SK-N-SH treated with all-trans-retinoic acid at 6 μM for 48 hours (cell line): ENCODE results near the gene NUDT15.

ENCODE experiments used
- ATAC-seq: fragments of 200-7000 bp; cut with Tn5 transposase; 3 replicates; pipeline ENCODE4 v1.9.1; 2020; ENCODE audit warnings: mild to moderate bottlenecking, moderate library complexity
- ARNTL ChIP-seq: fragments of 450-650 bp; formaldehyde crosslinking; IDR thresholded peaks from 2 replicates; pipeline ENCODE4 v1.5.0; 2020; ENCODE audit warnings: low read depth, mild to moderate bottlenecking, moderate library complexity, borderline replicate concordance
- BACH2 ChIP-seq: fragments of 250-450 bp; sonication (Bioruptor Pico); IDR thresholded peaks from 2 replicates; pipeline ENCODE4 v1.9.0; 2021; ENCODE audit warnings: mild to moderate bottlenecking, borderline replicate concordance
- CSDC2 ChIP-seq: fragments of 250-450 bp; sonication (Bioruptor Pico); IDR thresholded peaks from 2 replicates; pipeline ENCODE4 v1.5.0; 2020; ENCODE audit warnings: mild to moderate bottlenecking, moderate library complexity
- CSRNP3 ChIP-seq: fragments of 250-450 bp; sonication (Bioruptor Pico); IDR thresholded peaks from 2 replicates; pipeline ENCODE4 v1.5.1; 2021; ENCODE audit warnings: mild to moderate bottlenecking, moderate library complexity
- ESRRG ChIP-seq: fragments of 250-450 bp; sonication (Bioruptor Pico); IDR thresholded peaks from 2 replicates; pipeline ENCODE4 v1.6.1; 2021; ENCODE audit warnings: mild to moderate bottlenecking
- GLIS3 ChIP-seq: fragments of 250-450 bp; sonication (Bioruptor Pico); IDR thresholded peaks from 2 replicates; pipeline ENCODE4 v1.5.0; 2020; ENCODE audit warnings: mild to moderate bottlenecking, moderate library complexity
- ISL1 ChIP-seq: fragments of 250-450 bp; sonication (Bioruptor Pico); IDR thresholded peaks from 2 replicates; pipeline ENCODE4 v2.1.2; 2022; ENCODE audit warnings: mild to moderate bottlenecking, moderate library complexity
- OSR1 ChIP-seq: fragments of 250-450 bp; sonication (Bioruptor Pico); IDR thresholded peaks from 2 replicates; pipeline ENCODE4 v1.8.0; 2022; ENCODE audit warnings: moderate library complexity, mild to moderate bottlenecking, inconsistent platforms
- POU6F1 ChIP-seq: fragments of 250-450 bp; sonication (Bioruptor Pico); IDR thresholded peaks from 2 replicates; pipeline ENCODE4 v1.8.0; 2021; ENCODE audit warnings: low read depth, mild to moderate bottlenecking, moderate library complexity, borderline replicate concordance
- RARB ChIP-seq: fragments of 250-450 bp; sonication (Bioruptor Pico); IDR thresholded peaks from 2 replicates; pipeline ENCODE4 v1.8.0; 2021; ENCODE audit warnings: mild to moderate bottlenecking, moderate library complexity
- SNAI2 ChIP-seq: fragments of 250-450 bp; sonication (Bioruptor Pico); IDR thresholded peaks from 2 replicates; pipeline ENCODE4 v1.5.0; 2020; ENCODE audit warnings: mild to moderate bottlenecking, moderate library complexity
- TCF4 ChIP-seq: fragments of 250-450 bp; sonication (Bioruptor Pico); IDR thresholded peaks from 2 replicates; pipeline ENCODE4 v1.8.0; 2021; ENCODE audit warnings: mild to moderate bottlenecking, moderate library complexity, borderline replicate concordance
- TOX ChIP-seq: fragments of 250-450 bp; sonication (Bioruptor Pico); IDR thresholded peaks from 2 replicates; pipeline ENCODE4 v1.8.0; 2021; ENCODE audit warnings: mild to moderate bottlenecking, moderate library complexity, borderline replicate concordance
- ZC3H10 ChIP-seq: fragments of 250-450 bp; sonication (Bioruptor Pico); IDR thresholded peaks from 2 replicates; pipeline ENCODE4 v1.5.1; 2021; ENCODE audit warnings: mild to moderate bottlenecking, moderate library complexity
- ZFP3 ChIP-seq: fragments of 250-450 bp; sonication (Bioruptor Pico); IDR thresholded peaks from 2 replicates; pipeline ENCODE4 v1.5.0; 2020; ENCODE audit warnings: mild to moderate bottlenecking, moderate library complexity
- ZFP30 ChIP-seq: fragments of 450-650 bp; formaldehyde crosslinking; IDR thresholded peaks from 2 replicates; pipeline ENCODE4 v1.5.0; 2022; ENCODE audit warnings: mild to moderate bottlenecking, moderate library complexity
- ZNF565 ChIP-seq: fragments of 450-650 bp; formaldehyde crosslinking; conservative IDR thresholded peaks from 2 replicates; pipeline ENCODE4 v1.5.0; 2020; ENCODE audit warnings: low read depth, mild to moderate bottlenecking, moderate library complexity
- ZNF70 ChIP-seq: fragments of 450-650 bp; formaldehyde crosslinking; IDR thresholded peaks from 2 replicates; pipeline ENCODE4 v1.5.0; 2020; ENCODE audit warnings: mild to moderate bottlenecking, moderate library complexity
- ZNF8 ChIP-seq: fragments of 450-650 bp; formaldehyde crosslinking; IDR thresholded peaks from 2 replicates; pipeline ENCODE4 v1.5.0; 2020; ENCODE audit warnings: mild to moderate bottlenecking, moderate library complexity
- TF ChIP-seq, protein P1 (sequence below): fragments of 250-450 bp; sonication (Bioruptor Pico); IDR thresholded peaks from 2 replicates; pipeline ENCODE4 v1.5.0; 2020; ENCODE audit warnings: mild to moderate bottlenecking, moderate library complexity
- TF ChIP-seq, protein P2 (sequence below): fragments of 250-450 bp; sonication (Bioruptor Pico); IDR thresholded peaks from 2 replicates; pipeline ENCODE4 v1.8.0; 2020; ENCODE audit warnings: mild to moderate bottlenecking, moderate library complexity, borderline replicate concordance
- TF ChIP-seq, protein P3 (sequence below): fragments of 250-450 bp; sonication (Bioruptor Pico); IDR thresholded peaks from 2 replicates; pipeline ENCODE4 v1.5.1; 2020; ENCODE audit warnings: low read depth, mild to moderate bottlenecking, moderate library complexity

The NUDT15 gene

DNA sequence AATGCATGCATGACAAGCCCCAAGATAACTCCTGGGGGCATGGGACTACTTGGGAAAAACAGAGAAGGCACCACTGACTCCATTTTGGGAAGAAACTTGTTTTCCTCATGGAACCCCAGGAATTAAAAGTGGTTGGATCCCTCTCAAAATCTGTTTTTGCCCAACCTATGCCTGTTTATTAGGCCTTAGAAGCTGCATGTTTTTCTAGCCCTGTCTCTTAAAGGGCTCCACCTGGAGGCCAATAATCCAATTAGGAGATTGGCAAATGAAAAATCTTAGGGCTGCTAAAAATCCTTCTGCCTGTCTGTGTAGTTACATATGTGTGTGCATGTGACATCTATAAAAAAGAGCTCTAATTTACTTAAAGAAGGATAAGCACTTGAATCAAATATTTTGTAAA lies 30.5 kb downstream of the NUDT15 start:
- TF ChIP-seq TOX (no peak), ZNF8 (CRISPR knock-in tag) (no peak), ARNTL (CRISPR knock-in tag) (no peak), TCF4 (CRISPR knock-in tag) (no peak), ZC3H10 (no peak), ESRRG (CRISPR knock-in tag) (no peak), ZNF70 (CRISPR knock-in tag) (no peak), CSRNP3 (CRISPR knock-in tag) (no peak), BACH2 (CRISPR knock-in tag) (no peak), OSR1 (CRISPR knock-in tag) (no peak), SNAI2 (no peak), ISL1 (CRISPR knock-in tag) (no peak), POU6F1 (CRISPR knock-in tag) (no peak), ZFP3 (CRISPR knock-in tag) (no peak), CSDC2 (CRISPR knock-in tag) (no peak), ZNF565 (CRISPR knock-in tag) (no peak), GLIS3 (CRISPR knock-in tag) (no peak)
- TF ChIP-seq, protein P1, sequence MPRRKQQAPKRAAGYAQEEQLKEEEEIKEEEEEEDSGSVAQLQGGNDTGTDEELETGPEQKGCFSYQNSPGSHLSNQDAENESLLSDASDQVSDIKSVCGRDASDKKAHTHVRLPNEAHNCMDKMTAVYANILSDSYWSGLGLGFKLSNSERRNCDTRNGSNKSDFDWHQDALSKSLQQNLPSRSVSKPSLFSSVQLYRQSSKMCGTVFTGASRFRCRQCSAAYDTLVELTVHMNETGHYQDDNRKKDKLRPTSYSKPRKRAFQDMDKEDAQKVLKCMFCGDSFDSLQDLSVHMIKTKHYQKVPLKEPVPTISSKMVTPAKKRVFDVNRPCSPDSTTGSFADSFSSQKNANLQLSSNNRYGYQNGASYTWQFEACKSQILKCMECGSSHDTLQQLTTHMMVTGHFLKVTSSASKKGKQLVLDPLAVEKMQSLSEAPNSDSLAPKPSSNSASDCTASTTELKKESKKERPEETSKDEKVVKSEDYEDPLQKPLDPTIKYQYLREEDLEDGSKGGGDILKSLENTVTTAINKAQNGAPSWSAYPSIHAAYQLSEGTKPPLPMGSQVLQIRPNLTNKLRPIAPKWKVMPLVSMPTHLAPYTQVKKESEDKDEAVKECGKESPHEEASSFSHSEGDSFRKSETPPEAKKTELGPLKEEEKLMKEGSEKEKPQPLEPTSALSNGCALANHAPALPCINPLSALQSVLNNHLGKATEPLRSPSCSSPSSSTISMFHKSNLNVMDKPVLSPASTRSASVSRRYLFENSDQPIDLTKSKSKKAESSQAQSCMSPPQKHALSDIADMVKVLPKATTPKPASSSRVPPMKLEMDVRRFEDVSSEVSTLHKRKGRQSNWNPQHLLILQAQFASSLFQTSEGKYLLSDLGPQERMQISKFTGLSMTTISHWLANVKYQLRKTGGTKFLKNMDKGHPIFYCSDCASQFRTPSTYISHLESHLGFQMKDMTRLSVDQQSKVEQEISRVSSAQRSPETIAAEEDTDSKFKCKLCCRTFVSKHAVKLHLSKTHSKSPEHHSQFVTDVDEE (CRISPR knock-in tag): no peak
- TF ChIP-seq, protein P2, sequence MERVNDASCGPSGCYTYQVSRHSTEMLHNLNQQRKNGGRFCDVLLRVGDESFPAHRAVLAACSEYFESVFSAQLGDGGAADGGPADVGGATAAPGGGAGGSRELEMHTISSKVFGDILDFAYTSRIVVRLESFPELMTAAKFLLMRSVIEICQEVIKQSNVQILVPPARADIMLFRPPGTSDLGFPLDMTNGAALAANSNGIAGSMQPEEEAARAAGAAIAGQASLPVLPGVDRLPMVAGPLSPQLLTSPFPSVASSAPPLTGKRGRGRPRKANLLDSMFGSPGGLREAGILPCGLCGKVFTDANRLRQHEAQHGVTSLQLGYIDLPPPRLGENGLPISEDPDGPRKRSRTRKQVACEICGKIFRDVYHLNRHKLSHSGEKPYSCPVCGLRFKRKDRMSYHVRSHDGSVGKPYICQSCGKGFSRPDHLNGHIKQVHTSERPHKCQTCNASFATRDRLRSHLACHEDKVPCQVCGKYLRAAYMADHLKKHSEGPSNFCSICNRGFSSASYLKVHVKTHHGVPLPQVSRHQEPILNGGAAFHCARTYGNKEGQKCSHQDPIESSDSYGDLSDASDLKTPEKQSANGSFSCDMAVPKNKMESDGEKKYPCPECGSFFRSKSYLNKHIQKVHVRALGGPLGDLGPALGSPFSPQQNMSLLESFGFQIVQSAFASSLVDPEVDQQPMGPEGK (CRISPR knock-in tag): no peak
- TF ChIP-seq, protein P3, sequence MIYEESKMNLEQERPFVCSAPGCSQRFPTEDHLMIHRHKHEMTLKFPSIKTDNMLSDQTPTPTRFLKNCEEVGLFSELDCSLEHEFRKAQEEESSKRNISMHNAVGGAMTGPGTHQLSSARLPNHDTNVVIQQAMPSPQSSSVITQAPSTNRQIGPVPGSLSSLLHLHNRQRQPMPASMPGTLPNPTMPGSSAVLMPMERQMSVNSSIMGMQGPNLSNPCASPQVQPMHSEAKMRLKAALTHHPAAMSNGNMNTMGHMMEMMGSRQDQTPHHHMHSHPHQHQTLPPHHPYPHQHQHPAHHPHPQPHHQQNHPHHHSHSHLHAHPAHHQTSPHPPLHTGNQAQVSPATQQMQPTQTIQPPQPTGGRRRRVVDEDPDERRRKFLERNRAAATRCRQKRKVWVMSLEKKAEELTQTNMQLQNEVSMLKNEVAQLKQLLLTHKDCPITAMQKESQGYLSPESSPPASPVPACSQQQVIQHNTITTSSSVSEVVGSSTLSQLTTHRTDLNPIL: no peak
- no peak for ATAC-seq

- ATAC-seq: no peak
- no peak for TF ChIP-seq ARNTL (CRISPR knock-in tag)
- TF ChIP-seq ZNF8 (CRISPR knock-in tag): no peak
- TF ChIP-seq ZFP3 (CRISPR knock-in tag): no peak
- no peak for TF ChIP-seq ISL1 (CRISPR knock-in tag)
- TF ChIP-seq ESRRG (CRISPR knock-in tag): no peak
Measured at GRCh38 chr13:48068952-48069351, 31.4 kb downstream of the NUDT15 start.

GRCh38 chr13:48069573-48069972 lies 32.0 kb downstream of the NUDT15 start:
- no peak for ATAC-seq
- TF ChIP-seq ISL1 (CRISPR knock-in tag) (no peak), BACH2 (CRISPR knock-in tag) (no peak), GLIS3 (CRISPR knock-in tag) (no peak), RARB (CRISPR knock-in tag) (no peak), TCF4 (CRISPR knock-in tag) (no peak), OSR1 (CRISPR knock-in tag) (no peak), POU6F1 (CRISPR knock-in tag) (no peak), ZFP30 (no peak)
- TF ChIP-seq, protein P1 (CRISPR knock-in tag): no peak
- TF ChIP-seq, protein P2 (CRISPR knock-in tag): no peak
